Ascending aorta (tissue), 2 donors: Measurements from ENCODE around the gene TMEM59. TPM values are rescaled to one million over a fixed set of nuclear protein-coding genes. Genes with fewer than 3 reads are reported as not detected.
"Not testable (repeated sequence)": the region's sequence is repeated elsewhere in the genome, so short reads cannot be mapped to it uniquely, and the experiment has no call there.

Source experiments
- DNase-seq, 2 donors: peaks; one replicate each; pipeline ENCODE4 v3.0.0-alpha.2; 2019; ENCODE audit warnings: low spot score in 2 of 2
- H3K27ac ChIP-seq, 2 donors: fragments of 200-600 bp; sonication (generic); one replicate each; pipeline ENCODE4 v1.5.1; 2016 to 2017; ENCODE audit warnings: mild to moderate bottlenecking in 1 of 2
- H3K27me3 ChIP-seq: fragments of 200-600 bp; sonication (generic); one replicate; pipeline ENCODE4 v1.5.1; 2017
- H3K36me3 ChIP-seq, 2 donors: fragments of 200-600 bp; sonication (generic); one replicate each; pipeline ENCODE4 v1.5.1; 2016
- H3K4me1 ChIP-seq, 2 donors: fragments of 200-600 bp; sonication (generic); one replicate each; pipeline ENCODE4 v1.5.1; 2016 to 2017; ENCODE audit warnings: mild to moderate bottlenecking in 1 of 2
- H3K4me3 ChIP-seq, 2 donors: fragments of 200-600 bp; sonication (generic); one replicate each; pipeline ENCODE4 v1.5.1; 2016 to 2017; ENCODE audit warnings: mild to moderate bottlenecking in 1 of 2
- H3K9me3 ChIP-seq, 2 donors: fragments of 200-600 bp; sonication (generic); one replicate each; pipeline ENCODE4 v1.5.1; 2016
- CTCF ChIP-seq, 3 experiments: fragments of 200-600 bp in 2 of 3; fragments of 450-650 bp in 1 of 3; sonication (generic) in 2 of 3; IDR thresholded peaks; one replicate each; pipeline ENCODE4 v1.5.1; 2016 to 2019; ENCODE audit warnings: antibody characterized with exemption in 3 of 3, mild to moderate bottlenecking in 1 of 3, moderate library complexity in 1 of 3
- intact Hi-C: fragments of 100-400 bp; cut with DNase I; formaldehyde crosslinking; loops from one replicate; pipeline ENCODE4 v1.15.1; 2023
- total RNA-seq: library from RNA; depleted of rRNA; stranded (reverse); fragments of >200 nt; gene quantifications from one replicate; pipeline ENCODE4 v1.1.0, GENCODE V29; 2016

The TMEM59 gene
- total RNA-seq, 1 donor from 2014 or later, result 97.5 TPM

- Histone ChIP-seq H3K36me3 (no peaks in the 10 kb centered on the region), H3K4me3 (no peak overlapping the region), H3K4me1 (no peaks in the 10 kb centered on the region), H3K9me3 (no peaks in the 10 kb centered on the region), H3K27ac (no peak overlapping the region), H3K27me3 (no peaks in the 10 kb centered on the region)
- no peak for TF ChIP-seq CTCF (IDR thresholded peaks at IDR 0.05)
- intact Hi-C loops, result no loop called here
- DNase-seq, result no peak
Measured at GRCh38 chr1:54002544-54003248, 50.3 kb downstream of the TMEM59 start.

GRCh38 chr1:54001591-54001990 is 51.4 kb downstream of the TMEM59 start:
- Histone ChIP-seq H3K36me3 (no peaks in the 10 kb centered on the region), H3K27me3 (no peaks in the 10 kb centered on the region), H3K4me1 (no peaks in the 10 kb centered on the region), H3K9me3 (no peaks in the 10 kb centered on the region), H3K4me3 (no peak overlapping the region), H3K27ac (no peak overlapping the region)
- no peak for DNase-seq
- TF ChIP-seq CTCF (IDR thresholded peaks at IDR 0.05), result no peak
- intact Hi-C loops, result no loop called here

- Histone ChIP-seq H3K4me1 (no peaks in the 10 kb centered on the region), H3K36me3 (no peaks in the 10 kb centered on the region), H3K4me3 (no peak overlapping the region), H3K27ac (no peak overlapping the region), H3K9me3 (no peaks in the 10 kb centered on the region), H3K27me3 (no peaks in the 10 kb centered on the region)
- TF ChIP-seq CTCF (IDR thresholded peaks at IDR 0.05), result no peak
- no peak for DNase-seq
- intact Hi-C loops, result no loop called here
Measured at GRCh38 chr1:53999920-54000319, 53.1 kb downstream of the TMEM59 start.

DNA sequence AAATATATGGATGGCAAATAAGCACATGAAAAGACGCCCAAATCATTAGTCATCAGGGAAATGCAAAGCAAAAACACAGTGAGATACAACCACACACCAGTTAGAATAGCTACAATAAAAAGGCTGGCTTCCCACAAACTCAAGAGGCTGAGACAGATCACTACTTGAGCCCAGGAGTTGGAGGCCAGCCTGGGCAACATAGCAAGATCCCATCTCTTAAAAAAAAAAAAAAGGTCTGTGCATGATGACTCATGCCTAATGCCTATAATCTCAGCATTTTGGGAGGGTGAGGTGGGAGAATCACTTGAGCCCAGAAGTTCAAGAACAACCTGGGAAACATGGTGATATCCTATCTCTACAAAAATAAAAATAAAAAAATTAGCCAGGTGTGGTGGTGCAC is 54.8 kb downstream of the TMEM59 start:
- H3K27me3 ChIP-seq, result no peaks in the 10 kb centered on the region
- no peak overlapping the region for H3K4me3 ChIP-seq
- no peaks in the 10 kb centered on the region for H3K4me1 ChIP-seq
- no peak for TF ChIP-seq CTCF (IDR thresholded peaks at IDR 0.05)
- no peaks in the 10 kb centered on the region for H3K9me3 ChIP-seq
- no peak for DNase-seq
- intact Hi-C loops, result no loop called here
- no peak overlapping the region for H3K27ac ChIP-seq
- H3K36me3 ChIP-seq, result no peaks in the 10 kb centered on the region

GRCh38 chr1:53995683-53996082 is 57.3 kb downstream of the TMEM59 start:
- Histone ChIP-seq H3K27ac (no peak overlapping the region), H3K27me3 (no peaks in the 10 kb centered on the region), H3K9me3 (no peaks in the 10 kb centered on the region), H3K4me1 (no peaks in the 10 kb centered on the region), H3K4me3 (no peak overlapping the region), H3K36me3 (no peaks in the 10 kb centered on the region)
- no peak for TF ChIP-seq CTCF (IDR thresholded peaks at IDR 0.05)
- DNase-seq, result no peak
- intact Hi-C loops, result no loop called here

GRCh38 chr1:53994516-53994915 is 58.5 kb downstream of the TMEM59 start:
- H3K4me3 ChIP-seq, H3K27ac ChIP-seq, intact Hi-C loops, H3K9me3 ChIP-seq, H3K27me3 ChIP-seq, H3K4me1 ChIP-seq, H3K36me3 ChIP-seq, DNase-seq: not testable (repeated sequence)
